GM12865 (cell line): ENCODE measurements around the gene BABAM2.

Experiments used
- DNase-seq: peaks from one replicate; pipeline ENCODE4 v3.0.0; 2010; ENCODE audit warnings: low read depth
- H3K4me3 ChIP-seq: 2 replicates; pipeline ENCODE4 v1.5.1; 2011; ENCODE audit warnings: mild to moderate bottlenecking, low read depth, low read length, control low read depth
- TF ChIP-seq, protein P1 (sequence below): IDR thresholded peaks from 2 replicates; pipeline ENCODE4 v1.5.1; 2011; ENCODE audit warnings: low read length, control low read depth, low read depth, inconsistent platforms; ENCODE audit not compliant: insufficient read depth; ENCODE audit errors: missing control alignments

Gene BABAM2

DNA sequence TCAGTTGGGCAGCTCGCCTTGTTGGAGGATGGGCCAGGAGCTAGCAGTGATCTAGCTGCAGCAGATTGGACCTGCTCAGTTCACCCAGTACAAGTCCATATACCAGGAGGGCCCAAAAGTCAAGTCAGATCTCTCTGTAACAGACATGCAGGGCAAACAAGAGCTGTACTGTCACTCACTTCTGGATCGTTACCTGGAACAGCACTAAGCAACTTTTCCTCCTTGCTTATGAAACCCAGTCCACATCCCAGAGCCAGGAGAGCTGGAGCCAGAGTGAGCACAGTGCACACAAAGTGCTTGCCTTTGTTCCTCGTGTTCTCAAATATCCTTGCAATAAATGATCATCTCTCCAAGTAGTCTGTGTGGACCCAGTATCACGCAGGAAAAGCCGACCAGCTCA, 258.0 kb downstream of the BABAM2 start:
- no peak overlapping the region for H3K4me3 ChIP-seq
- no peak for DNase-seq
- TF ChIP-seq, protein P1, sequence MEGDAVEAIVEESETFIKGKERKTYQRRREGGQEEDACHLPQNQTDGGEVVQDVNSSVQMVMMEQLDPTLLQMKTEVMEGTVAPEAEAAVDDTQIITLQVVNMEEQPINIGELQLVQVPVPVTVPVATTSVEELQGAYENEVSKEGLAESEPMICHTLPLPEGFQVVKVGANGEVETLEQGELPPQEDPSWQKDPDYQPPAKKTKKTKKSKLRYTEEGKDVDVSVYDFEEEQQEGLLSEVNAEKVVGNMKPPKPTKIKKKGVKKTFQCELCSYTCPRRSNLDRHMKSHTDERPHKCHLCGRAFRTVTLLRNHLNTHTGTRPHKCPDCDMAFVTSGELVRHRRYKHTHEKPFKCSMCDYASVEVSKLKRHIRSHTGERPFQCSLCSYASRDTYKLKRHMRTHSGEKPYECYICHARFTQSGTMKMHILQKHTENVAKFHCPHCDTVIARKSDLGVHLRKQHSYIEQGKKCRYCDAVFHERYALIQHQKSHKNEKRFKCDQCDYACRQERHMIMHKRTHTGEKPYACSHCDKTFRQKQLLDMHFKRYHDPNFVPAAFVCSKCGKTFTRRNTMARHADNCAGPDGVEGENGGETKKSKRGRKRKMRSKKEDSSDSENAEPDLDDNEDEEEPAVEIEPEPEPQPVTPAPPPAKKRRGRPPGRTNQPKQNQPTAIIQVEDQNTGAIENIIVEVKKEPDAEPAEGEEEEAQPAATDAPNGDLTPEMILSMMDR = no peak

DNA sequence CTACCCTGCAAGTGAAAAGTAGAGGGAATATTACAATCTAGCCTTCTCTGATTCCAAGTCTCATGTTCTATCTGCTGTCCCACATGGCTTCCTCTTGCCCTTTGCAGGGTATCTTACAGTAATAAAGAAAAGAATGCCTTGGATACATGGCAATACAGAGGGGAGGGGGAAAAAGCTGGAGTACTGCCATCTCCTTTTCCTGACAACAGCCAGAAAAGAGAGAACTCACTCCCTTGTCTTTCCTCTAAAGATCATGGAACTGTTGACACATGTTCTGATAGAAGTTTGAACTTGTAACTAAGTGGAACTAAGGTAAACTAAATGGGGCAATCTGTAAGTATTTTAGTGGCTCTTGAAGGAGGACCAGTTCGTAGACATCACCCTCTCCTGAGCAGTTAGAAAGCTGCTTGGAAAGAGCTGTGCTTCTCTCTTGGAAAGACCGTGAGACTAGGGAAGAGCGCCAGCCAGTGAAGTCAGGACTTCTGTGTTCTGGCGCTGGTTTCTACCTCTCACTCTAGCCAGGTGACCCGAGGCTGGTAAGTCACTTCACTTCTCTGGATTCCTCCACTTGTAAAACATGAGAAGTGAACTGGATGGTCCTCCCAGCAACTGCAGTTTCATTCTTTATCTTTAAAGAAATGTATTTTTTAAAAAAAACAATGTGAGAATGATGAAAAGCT, 259.8 kb downstream of the BABAM2 start:
- no peak overlapping the region for H3K4me3 ChIP-seq
- DNase-seq = no peak
- TF ChIP-seq, protein P1 = no peak

DNA sequence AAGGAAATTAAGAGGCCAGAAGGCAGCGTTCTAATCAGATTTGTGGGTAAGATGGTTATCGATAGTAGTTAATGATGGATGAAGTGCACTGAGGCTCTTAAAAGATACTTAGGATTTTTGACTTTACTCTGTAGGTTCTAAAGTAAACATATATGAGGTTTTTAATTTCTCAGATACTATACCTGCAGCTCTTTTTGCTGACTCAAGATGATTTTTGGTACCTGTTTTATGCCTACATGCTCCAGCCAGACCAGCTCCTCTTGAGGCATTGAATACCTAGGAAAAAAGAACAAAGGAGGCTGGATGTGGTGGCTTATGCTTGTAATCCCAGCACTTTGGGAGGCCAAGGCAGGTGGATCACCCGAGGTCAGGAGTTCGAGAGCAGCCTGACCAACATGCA, 260.5 kb downstream of the BABAM2 start:
- TF ChIP-seq, protein P1 = no peak
- H3K4me3 ChIP-seq = no peak overlapping the region
- no peak for DNase-seq

DNA sequence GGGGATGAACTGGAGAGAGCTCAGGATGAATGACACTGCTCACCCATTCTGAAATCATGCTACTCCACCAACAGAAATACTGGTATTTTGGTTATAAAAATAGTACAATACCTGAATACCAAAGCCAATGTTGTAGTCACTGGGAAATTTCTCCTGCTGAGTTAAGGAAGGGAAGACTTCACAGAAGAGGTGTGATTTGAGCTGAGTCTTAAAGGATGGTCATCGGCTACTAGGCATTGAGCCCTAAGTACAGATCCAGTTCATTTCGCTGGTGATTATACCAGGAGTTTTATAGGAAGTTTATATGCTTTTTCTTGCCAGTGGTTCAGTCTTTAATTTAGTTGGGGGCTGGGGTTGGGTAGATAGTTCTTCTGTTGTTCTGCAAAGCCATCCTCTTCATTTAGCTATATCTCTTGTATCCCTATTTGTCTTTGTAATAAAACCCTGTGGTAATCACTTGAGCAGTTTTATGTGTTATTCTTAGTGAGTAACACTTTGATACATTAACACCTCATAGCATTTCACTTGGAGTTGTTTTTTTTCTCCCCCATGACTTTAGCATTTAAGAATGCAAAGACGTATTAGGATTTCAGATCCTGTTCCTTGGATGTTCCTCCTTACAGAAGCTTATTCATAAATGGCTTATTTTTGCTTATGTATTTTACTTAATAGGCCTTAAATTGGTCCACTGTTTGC, 262.2 kb downstream of the BABAM2 start:
- no peak for DNase-seq
- H3K4me3 ChIP-seq = no peak overlapping the region
- TF ChIP-seq, protein P1 = no peak

DNA sequence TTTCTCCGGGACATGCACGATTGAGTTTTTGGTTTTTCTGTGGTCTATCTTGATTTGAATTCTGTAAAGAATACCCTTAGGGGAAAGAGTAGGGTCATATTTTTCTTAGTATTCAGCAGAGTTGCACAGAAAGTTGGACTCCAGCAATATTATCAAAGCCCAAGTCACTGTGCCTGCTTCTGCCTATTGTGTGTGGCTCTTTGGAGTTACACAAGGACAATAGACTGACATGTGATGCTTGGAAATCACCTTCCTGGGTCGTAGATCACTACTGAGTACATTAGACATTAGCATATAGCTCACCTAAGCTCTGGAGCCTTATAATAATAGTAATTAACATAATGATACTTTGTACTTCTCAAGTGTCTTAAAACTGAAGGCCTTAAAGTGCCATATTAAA, 263.3 kb downstream of the BABAM2 start:
- TF ChIP-seq, protein P1 = no peak
- H3K4me3 ChIP-seq = no peak overlapping the region
- DNase-seq = no peak

DNA sequence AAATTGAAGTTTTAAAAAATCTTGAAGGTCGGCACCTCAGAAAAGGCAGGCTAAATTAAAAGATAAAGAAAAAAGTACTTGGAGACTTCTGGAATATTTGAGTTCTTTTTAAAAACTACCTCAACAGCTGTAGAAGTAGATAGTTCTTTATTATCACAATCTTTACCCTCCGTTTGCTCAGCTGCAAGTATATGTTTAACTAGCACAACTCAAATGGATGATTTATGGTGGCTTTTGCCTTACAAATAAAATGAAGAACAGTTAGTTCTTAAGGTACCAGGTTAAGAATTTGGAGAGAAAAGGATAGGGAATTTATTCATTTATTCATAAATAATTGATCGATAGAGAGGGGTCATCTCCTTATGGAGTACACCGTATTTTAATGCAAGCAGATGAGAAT, 264.6 kb downstream of the BABAM2 start:
- H3K4me3 ChIP-seq = no peak overlapping the region
- TF ChIP-seq, protein P1 = no peak
- DNase-seq = no peak

DNA sequence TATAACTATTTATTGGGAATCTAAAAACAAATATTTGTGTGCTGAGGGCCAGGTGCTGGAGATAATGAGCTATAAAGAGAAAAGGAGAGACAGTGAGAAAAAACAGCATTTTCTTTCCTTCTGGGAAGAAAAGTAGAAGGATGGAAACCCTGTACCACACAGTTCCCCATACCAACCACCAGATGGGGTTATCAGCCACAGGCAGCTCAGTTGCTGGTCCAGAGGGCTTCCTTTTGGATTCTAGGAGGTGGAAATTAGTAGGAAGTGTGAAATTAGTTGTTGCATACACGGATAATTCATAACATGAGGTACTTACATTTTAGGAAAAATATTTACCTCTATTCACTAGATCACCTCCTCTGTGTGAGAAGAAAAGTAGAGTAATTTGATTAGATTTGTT, 265.1 kb downstream of the BABAM2 start:
- DNase-seq = peak; percentile 3
- TF ChIP-seq, protein P1 = peak; percentile 35
- no peak overlapping the region for H3K4me3 ChIP-seq
